ENCODE results near the gene TMEM126A.

TMEM126A gene

DNA sequence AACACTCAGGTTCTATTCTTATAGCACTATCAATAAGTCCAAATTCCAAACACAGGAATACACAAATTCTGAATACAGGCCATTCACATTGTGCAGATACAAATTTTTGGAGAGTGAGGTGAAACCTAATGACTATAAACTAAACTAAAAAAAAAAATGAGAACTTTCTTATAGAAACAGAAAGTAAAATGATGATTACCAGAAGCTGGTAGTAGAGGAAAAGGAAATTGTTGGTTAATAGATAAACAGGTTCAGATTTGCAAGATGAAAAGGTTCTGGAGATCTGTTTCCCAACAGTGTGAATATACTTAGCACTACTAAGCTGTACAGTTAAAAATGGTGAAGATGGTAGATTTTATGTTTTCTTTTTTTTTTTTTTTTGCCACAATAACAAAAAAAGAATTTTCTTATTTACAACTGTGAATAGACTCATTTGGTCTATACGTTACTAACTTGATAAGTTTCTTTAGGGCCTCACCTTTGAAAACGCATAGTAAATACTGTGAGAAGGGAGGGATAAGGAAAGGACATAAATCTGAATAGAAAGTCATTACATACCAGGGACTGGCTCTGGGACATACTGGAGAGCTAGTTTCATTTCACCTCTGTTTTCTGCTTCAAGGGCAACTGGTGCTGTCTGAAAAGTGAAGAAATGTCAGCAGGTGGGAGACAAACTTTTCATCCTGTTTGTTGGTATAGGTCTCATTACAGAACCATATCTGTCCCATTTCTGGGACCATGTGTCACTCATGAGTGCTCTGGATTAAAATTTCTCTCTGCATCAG lies 52.4 kb downstream of the TMEM126A start:
- peak overlapping the region; percentile 37 for H3K27ac Mint-ChIP-seq
- H3K36me3 Mint-ChIP-seq (ENCODE audit: low read depth), result peaks cover 10% of the 10 kb centered on the region
- H3K27me3 Mint-ChIP-seq (ENCODE audit: low read depth, poor library complexity), result no peaks in the 10 kb centered on the region
- H3K9me3 Mint-ChIP-seq, result peaks cover 18% of the 10 kb centered on the region
- peaks cover 20% of the 10 kb centered on the region for H3K4me1 Mint-ChIP-seq
- TF ChIP-seq CTCF (IDR thresholded peaks at IDR 0.05), result no peak
- H3K4me3 Mint-ChIP-seq, result no peak overlapping the region
- no peak for DNase-seq

DNA sequence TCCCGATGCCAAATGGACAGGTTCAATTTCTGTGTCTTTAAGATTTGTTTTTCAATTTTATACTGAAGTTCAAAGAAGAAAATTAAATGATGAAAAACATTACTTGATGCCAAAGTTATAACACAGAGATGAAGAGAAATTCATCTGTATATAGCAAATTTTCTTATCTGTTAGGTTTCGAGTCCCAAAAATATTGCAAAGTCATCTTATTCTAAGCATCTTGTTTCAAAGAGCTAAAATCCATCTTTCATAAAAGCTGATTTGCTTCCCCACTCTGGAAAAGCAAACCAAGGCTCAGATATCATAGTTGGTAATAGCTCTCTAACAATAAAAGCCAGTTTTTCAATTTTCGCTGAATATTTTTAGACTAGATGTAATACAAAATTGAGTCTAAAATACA lies 57.2 kb downstream of the TMEM126A start:
- Mint-ChIP-seq H3K4me3 (no peak overlapping the region), H3K9me3 (peaks cover 25% of the 10 kb centered on the region), H3K27ac (peak overlapping the region; percentile 30), H3K36me3 (ENCODE audit: low read depth) (peaks cover 20% of the 10 kb centered on the region), H3K27me3 (ENCODE audit: low read depth, poor library complexity) (no peaks in the 10 kb centered on the region), H3K4me1 (peaks cover 11% of the 10 kb centered on the region)
- DNase-seq, result no peak
- TF ChIP-seq CTCF (IDR thresholded peaks at IDR 0.05), result no peak

- DNase-seq, result no peak
- TF ChIP-seq CTCF (IDR thresholded peaks at IDR 0.05), result no peak
- H3K27me3 Mint-ChIP-seq (ENCODE audit: low read depth, poor library complexity), result no peaks in the 10 kb centered on the region
- H3K27ac Mint-ChIP-seq, result no peak overlapping the region
- H3K36me3 Mint-ChIP-seq (ENCODE audit: low read depth), result peaks cover 20% of the 10 kb centered on the region
- peaks cover 25% of the 10 kb centered on the region for H3K9me3 Mint-ChIP-seq
- no peak overlapping the region for H3K4me3 Mint-ChIP-seq
- H3K4me1 Mint-ChIP-seq, result peaks cover 14% of the 10 kb centered on the region
These were observed 58.0 kb downstream of the TMEM126A start for GRCh38 chr11:85705800-85706199.

Measured in nephron progenitor cell (in vitro differentiated cells).